ENCODE data around the gene CPA1.

CPA1 gene

GRCh38 chr7:130397051-130397757, 16.9 kb downstream of the CPA1 start:
- DNase-seq = no peak

- no peak for DNase-seq
Measured at GRCh38 chr7:130397758-130398073, 17.4 kb downstream of the CPA1 start.

GRCh38 chr7:130398526-130399090, 18.3 kb downstream of the CPA1 start:
- DNase-seq = no peak

GRCh38 chr7:130400120-130400572, 19.9 kb downstream of the CPA1 start:
- DNase-seq = no peak

- DNase-seq = no peak
Measured at GRCh38 chr7:130401101-130401500, 20.8 kb downstream of the CPA1 start.

GRCh38 chr7:130401578-130401977, 21.3 kb downstream of the CPA1 start:
- DNase-seq = no peak

GRCh38 chr7:130405003-130405402, 24.7 kb downstream of the CPA1 start:
- no peak for DNase-seq

- no peak for DNase-seq
Measured at GRCh38 chr7:130409067-130409711, 28.9 kb downstream of the CPA1 start.

GRCh38 chr7:130409712-130410072, 29.4 kb downstream of the CPA1 start:
- DNase-seq = no peak

- DNase-seq = no peak
Measured at GRCh38 chr7:130410868-130411541, 30.7 kb downstream of the CPA1 start.

- no peak for DNase-seq
Measured at GRCh38 chr7:130413201-130413600, 32.9 kb downstream of the CPA1 start.

- DNase-seq = no peak
Measured at GRCh38 chr7:130415006-130415405, 34.7 kb downstream of the CPA1 start.

- no peak for DNase-seq
Measured at GRCh38 chr7:130417213-130417612, 36.9 kb downstream of the CPA1 start.

- no peak for DNase-seq
Measured at GRCh38 chr7:130418306-130418705, 38.0 kb downstream of the CPA1 start.

GRCh38 chr7:130419658-130420057, 39.4 kb downstream of the CPA1 start:
- DNase-seq = no peak

GRCh38 chr7:130420943-130421578, 40.8 kb downstream of the CPA1 start:
- DNase-seq = no peak

GRCh38 chr7:130421684-130422083, 41.4 kb downstream of the CPA1 start:
- no peak for DNase-seq

- no peak for DNase-seq
Measured at GRCh38 chr7:130423501-130424037, 43.3 kb downstream of the CPA1 start.

GRCh38 chr7:130425796-130426195, 45.5 kb downstream of the CPA1 start:
- no peak for DNase-seq

- DNase-seq = no peak
Measured at GRCh38 chr7:130426564-130426963, 46.3 kb downstream of the CPA1 start.

- DNase-seq = no peak
Measured at GRCh38 chr7:130429019-130429418, 48.7 kb downstream of the CPA1 start.

GRCh38 chr7:130430115-130430514, 49.8 kb downstream of the CPA1 start:
- DNase-seq = no peak

Measured in activated T-cell treated with anti-CD3 and anti-CD28 coated beads, Interleukin-2, amount 50 U/mL, for 1 hour (primary cell).